AG10803 (cell line): ENCODE results near the gene GPR42.

Source experiments
- DNase-seq: peaks from one replicate; pipeline ENCODE4 v3.0.0; 2010; ENCODE audit warnings: low read depth
- H3K4me3 ChIP-seq: 2 replicates; pipeline ENCODE4 v1.5.1; 2011; ENCODE audit warnings: mild to moderate bottlenecking, low read length, control low read depth
- TF ChIP-seq, protein P1 (sequence below): conservative IDR thresholded peaks from 2 replicates; pipeline ENCODE4 v1.5.1; 2011; ENCODE audit warnings: mild to moderate bottlenecking, low read length, control low read depth, inconsistent platforms

The GPR42 gene

DNA sequence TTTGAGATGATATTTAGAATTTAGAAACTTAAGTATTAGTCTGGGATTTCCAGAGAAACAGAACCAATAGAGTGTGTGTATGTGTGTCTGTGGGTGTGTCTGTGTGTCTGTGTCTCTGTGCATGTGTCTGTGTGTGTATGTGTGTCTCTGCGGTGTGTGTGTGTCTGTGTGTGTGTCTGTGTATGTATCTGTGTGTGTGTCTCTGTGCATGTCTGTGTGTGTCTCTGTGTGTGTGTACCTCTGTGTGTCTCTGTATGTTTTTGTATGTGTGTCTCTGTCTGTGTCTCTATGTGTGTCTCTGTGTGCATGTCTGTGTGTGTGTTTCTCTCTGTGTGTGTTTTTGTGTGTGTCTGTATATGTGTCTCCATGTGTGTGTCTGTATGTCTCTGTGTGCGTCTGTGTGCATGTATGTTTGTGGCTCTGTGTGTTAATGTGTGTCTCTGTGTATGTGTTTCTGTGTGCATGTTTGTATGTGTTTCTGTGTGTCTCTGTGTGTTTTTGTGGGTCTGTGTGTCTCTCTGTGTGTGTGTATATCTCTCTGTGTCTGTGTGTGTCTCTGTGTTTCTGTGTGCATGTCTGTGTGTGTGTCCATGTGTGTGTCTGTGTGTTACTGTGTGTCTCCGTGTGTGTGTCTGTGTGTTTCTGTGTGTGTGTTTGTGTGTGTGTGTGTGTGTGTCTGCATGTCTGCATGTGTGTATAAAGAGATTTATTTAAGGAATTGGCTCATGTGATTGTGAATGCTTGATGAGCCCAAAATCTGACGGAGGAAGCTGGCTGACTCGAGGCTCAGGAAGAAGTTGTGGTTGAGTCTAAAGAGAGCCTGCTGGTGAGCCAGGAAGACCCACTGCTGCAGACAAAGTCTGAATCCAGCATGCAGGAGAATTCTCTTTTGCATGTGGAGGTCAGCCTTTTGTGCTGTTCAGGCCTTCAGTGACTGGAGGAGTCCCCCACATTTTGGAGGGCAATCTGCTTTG, 22.2 kb downstream of the GPR42 start:
- no peak for DNase-seq

DNA sequence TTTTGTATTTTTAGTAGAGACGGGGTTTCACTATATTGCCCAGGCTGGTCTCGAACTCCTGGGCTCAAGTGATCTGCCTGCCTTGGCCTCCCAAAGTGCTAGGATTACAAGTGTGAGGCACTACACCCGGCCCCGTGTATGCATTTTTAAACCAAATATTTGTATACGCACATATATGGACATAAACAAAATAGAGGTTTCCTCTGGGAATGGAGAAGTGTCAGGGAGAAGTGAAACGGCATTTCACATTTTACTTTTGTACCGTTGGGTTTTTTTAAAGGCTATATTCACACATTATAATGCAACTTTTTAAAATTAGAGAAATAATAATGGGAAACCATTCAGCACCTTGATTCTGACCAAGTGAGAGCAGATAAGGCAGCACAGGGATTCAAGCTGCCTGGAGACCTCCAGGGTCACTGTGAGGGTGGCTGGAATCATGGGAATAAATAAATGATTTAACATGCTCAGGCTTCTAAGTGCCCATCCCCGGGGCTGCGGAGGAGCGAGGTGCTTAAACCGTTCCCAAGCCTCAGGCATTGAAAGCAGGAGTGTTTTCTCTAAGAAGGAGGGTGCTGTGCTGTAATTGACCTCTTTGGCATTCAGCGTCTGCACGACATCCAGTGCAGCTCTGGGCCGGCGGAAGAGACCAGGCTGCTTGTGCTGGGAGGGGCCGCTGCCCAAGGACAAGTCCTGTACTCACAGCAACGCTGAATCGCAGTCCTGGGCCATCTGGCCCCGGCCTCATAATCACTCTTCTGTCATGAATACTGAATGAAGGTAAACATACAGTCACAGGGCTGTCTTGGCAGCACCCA, 24.7 kb downstream of the GPR42 start:
- TF ChIP-seq, protein P1, sequence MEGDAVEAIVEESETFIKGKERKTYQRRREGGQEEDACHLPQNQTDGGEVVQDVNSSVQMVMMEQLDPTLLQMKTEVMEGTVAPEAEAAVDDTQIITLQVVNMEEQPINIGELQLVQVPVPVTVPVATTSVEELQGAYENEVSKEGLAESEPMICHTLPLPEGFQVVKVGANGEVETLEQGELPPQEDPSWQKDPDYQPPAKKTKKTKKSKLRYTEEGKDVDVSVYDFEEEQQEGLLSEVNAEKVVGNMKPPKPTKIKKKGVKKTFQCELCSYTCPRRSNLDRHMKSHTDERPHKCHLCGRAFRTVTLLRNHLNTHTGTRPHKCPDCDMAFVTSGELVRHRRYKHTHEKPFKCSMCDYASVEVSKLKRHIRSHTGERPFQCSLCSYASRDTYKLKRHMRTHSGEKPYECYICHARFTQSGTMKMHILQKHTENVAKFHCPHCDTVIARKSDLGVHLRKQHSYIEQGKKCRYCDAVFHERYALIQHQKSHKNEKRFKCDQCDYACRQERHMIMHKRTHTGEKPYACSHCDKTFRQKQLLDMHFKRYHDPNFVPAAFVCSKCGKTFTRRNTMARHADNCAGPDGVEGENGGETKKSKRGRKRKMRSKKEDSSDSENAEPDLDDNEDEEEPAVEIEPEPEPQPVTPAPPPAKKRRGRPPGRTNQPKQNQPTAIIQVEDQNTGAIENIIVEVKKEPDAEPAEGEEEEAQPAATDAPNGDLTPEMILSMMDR: no peak
- no peak overlapping the region for H3K4me3 ChIP-seq
- no peak for DNase-seq

More for the DNA sequence above, 22.2 kb downstream of the GPR42 start:
- TF ChIP-seq, protein P1: no peak
- no peak overlapping the region for H3K4me3 ChIP-seq

- TF ChIP-seq, protein P1: no peak
These were observed 25.5 kb downstream of the GPR42 start for GRCh38 chr19:35396240-35396885.

GRCh38 chr19:35397064-35397463, 26.2 kb downstream of the GPR42 start:
- H3K4me3 ChIP-seq: no peak overlapping the region
- DNase-seq: no peak
- TF ChIP-seq, protein P1: no peak

More at GRCh38 chr19:35396240-35396885, 25.5 kb downstream of the GPR42 start:
- DNase-seq: no peak
- no peak overlapping the region for H3K4me3 ChIP-seq

GRCh38 chr19:35398570-35398969, 27.7 kb downstream of the GPR42 start:
- no peak overlapping the region for H3K4me3 ChIP-seq
- no peak for DNase-seq
- TF ChIP-seq, protein P1: no peak

DNA sequence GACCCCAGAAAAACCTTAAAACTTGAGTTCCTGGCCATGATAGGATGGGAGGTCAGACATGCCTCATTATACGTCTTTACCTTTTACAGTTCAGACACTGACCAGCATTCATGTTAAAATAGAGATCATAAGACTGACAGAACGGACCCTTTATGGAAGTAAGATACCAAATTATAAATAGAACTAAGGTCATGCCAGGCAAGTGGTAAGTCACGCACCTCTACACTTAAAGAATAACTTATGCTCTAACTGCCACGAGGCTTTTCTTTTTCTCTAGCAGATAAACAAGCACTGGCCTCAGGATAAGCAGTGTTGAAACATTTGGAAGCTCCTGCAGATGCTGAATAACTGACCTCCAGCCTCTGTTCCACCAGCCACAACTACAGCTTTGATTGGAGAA, 28.4 kb downstream of the GPR42 start:
- no peak overlapping the region for H3K4me3 ChIP-seq
- no peak for DNase-seq
- TF ChIP-seq, protein P1: no peak
